Measurements from ENCODE around the gene ARHGAP25. TPM values are rescaled to one million over a fixed set of nuclear protein-coding genes. Genes with fewer than 3 reads are reported as not detected.

The ARHGAP25 gene
- total and polyA plus RNA-seq, 2 experiments from 2014 or later: 1.9 to 2.0 TPM

DNA sequence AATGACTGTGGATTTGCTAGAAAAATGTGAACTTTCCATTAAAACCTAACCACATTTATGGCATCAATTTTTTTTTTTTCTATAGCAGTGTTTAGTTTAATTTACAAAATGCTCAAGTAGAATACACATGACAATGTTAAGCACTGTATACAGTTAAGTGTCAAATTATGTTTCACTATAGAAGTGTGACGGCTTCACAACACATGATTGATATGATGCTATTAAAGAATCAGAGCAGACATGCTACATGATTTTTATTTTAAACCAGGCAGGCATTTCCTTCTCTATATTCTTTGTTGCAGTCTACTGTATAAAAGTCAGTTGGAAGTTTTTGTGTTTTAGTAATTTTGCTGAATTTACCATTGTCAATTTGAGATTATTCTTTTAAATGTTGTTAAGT is 47.6 kb upstream of the ARHGAP25 start (continued):
- TF ChIP-seq, protein P1, sequence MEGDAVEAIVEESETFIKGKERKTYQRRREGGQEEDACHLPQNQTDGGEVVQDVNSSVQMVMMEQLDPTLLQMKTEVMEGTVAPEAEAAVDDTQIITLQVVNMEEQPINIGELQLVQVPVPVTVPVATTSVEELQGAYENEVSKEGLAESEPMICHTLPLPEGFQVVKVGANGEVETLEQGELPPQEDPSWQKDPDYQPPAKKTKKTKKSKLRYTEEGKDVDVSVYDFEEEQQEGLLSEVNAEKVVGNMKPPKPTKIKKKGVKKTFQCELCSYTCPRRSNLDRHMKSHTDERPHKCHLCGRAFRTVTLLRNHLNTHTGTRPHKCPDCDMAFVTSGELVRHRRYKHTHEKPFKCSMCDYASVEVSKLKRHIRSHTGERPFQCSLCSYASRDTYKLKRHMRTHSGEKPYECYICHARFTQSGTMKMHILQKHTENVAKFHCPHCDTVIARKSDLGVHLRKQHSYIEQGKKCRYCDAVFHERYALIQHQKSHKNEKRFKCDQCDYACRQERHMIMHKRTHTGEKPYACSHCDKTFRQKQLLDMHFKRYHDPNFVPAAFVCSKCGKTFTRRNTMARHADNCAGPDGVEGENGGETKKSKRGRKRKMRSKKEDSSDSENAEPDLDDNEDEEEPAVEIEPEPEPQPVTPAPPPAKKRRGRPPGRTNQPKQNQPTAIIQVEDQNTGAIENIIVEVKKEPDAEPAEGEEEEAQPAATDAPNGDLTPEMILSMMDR (conservative IDR thresholded peaks at IDR 0.05; ENCODE audit: low read depth in 2 of 2): no peak
- no peak for TF ChIP-seq ZNF114 (CRISPR knock-in tag; IDR thresholded peaks at IDR 0.05)
- no peak for TF ChIP-seq ZNF331 (CRISPR knock-in tag; IDR thresholded peaks at IDR 0.05; ENCODE audit: low read depth)
- TF ChIP-seq EZH2phosphoT487 (IDR thresholded peaks at IDR 0.05; ENCODE audit: unreplicated experiment): no peak
- TF ChIP-seq POLR2AphosphoS5 (IDR thresholded peaks at IDR 0.05; ENCODE audit: low read depth): no peak

DNA sequence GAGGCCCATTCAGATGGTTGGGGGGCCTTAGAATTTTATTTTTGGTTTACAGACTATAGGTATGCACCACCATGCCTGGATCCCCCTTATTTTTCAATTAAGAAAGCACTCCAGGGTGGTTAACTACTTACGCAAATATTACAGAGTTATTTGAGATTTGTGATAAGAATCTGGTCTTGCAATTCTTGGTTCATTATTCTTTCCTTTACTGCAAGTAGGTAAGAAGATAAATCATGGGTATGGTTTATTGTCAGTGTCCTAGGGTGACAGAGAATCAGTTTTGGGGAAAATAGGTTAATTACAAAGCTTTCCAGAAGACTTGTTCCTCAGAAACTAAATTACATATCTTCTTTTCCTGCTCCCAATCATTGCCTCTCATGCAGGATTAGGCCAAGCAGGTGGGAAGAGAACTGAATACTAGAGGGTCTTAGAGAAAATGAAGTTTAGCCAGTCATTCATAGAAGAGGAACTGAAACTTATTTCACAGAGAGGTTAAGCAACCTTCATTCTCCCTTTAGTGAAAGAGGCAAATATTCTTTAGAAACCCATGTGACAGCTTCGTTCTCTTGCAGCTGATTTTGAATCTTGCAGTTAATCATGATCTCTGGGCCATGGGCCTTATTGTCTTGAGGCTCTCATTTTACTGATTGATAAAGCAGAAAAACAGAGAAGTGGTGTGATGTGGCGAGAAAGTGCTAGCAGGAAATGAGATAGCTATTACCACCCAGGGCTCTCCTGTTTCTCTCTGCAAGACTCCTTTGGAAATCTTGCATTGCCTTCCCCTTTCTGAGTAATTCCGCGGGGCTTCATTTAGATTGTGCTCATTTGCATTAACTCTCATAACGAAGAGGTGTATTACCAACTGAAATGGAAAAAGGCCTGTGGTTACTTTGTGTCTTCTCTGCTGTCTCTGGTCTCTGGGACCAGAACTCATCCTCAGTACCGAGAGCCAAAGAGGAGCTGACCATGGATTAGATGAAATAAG is 44.8 kb upstream of the ARHGAP25 start:
- Histone ChIP-seq H4K20me1 (replicated peaks; ENCODE audit: insufficient read depth) (no peaks in the 10 kb centered on the region), H3K27ac (ENCODE audit: low read depth) (peak overlapping the region; percentile 56; the same call in 1 of the 2 replicates), H3K27me3 (ENCODE audit: insufficient read depth) (no peaks in the 10 kb centered on the region), H3F3A (replicated peaks; ENCODE audit: low read depth) (no peaks in the 10 kb centered on the region), H3K9me2 (ENCODE audit: insufficient read depth) (peaks cover 9% of the 10 kb centered on the region; the same call in 1 of the 2 replicates), H3K4me3 (peak overlapping the region; percentile 18), H2AFZ (peak overlapping the region; percentile 58; the same call in 1 of the 2 replicates), H3K79me2 (replicated peaks; ENCODE audit: insufficient read depth) (no peaks in the 10 kb centered on the region), H3K36me3 (ENCODE audit: insufficient read depth) (no peaks in the 10 kb centered on the region), H3K4me1 (ENCODE audit: insufficient read depth) (peaks cover 27% of the 10 kb centered on the region), H3K4me2 (peak overlapping the region; percentile 62)
- TF ChIP-seq STAT1 (IDR thresholded peaks at IDR 0.05; ENCODE audit: unreplicated experiment) (no peak), JUNB (IDR thresholded peaks at IDR 0.05; ENCODE audit: unreplicated experiment) (no peak), EZH2 (IDR thresholded peaks at IDR 0.05; ENCODE audit: low read depth, unreplicated experiment) (no peak), ZNF331 (CRISPR knock-in tag; IDR thresholded peaks at IDR 0.05; ENCODE audit: low read depth) (no peak)
- TF ChIP-seq, protein P2, sequence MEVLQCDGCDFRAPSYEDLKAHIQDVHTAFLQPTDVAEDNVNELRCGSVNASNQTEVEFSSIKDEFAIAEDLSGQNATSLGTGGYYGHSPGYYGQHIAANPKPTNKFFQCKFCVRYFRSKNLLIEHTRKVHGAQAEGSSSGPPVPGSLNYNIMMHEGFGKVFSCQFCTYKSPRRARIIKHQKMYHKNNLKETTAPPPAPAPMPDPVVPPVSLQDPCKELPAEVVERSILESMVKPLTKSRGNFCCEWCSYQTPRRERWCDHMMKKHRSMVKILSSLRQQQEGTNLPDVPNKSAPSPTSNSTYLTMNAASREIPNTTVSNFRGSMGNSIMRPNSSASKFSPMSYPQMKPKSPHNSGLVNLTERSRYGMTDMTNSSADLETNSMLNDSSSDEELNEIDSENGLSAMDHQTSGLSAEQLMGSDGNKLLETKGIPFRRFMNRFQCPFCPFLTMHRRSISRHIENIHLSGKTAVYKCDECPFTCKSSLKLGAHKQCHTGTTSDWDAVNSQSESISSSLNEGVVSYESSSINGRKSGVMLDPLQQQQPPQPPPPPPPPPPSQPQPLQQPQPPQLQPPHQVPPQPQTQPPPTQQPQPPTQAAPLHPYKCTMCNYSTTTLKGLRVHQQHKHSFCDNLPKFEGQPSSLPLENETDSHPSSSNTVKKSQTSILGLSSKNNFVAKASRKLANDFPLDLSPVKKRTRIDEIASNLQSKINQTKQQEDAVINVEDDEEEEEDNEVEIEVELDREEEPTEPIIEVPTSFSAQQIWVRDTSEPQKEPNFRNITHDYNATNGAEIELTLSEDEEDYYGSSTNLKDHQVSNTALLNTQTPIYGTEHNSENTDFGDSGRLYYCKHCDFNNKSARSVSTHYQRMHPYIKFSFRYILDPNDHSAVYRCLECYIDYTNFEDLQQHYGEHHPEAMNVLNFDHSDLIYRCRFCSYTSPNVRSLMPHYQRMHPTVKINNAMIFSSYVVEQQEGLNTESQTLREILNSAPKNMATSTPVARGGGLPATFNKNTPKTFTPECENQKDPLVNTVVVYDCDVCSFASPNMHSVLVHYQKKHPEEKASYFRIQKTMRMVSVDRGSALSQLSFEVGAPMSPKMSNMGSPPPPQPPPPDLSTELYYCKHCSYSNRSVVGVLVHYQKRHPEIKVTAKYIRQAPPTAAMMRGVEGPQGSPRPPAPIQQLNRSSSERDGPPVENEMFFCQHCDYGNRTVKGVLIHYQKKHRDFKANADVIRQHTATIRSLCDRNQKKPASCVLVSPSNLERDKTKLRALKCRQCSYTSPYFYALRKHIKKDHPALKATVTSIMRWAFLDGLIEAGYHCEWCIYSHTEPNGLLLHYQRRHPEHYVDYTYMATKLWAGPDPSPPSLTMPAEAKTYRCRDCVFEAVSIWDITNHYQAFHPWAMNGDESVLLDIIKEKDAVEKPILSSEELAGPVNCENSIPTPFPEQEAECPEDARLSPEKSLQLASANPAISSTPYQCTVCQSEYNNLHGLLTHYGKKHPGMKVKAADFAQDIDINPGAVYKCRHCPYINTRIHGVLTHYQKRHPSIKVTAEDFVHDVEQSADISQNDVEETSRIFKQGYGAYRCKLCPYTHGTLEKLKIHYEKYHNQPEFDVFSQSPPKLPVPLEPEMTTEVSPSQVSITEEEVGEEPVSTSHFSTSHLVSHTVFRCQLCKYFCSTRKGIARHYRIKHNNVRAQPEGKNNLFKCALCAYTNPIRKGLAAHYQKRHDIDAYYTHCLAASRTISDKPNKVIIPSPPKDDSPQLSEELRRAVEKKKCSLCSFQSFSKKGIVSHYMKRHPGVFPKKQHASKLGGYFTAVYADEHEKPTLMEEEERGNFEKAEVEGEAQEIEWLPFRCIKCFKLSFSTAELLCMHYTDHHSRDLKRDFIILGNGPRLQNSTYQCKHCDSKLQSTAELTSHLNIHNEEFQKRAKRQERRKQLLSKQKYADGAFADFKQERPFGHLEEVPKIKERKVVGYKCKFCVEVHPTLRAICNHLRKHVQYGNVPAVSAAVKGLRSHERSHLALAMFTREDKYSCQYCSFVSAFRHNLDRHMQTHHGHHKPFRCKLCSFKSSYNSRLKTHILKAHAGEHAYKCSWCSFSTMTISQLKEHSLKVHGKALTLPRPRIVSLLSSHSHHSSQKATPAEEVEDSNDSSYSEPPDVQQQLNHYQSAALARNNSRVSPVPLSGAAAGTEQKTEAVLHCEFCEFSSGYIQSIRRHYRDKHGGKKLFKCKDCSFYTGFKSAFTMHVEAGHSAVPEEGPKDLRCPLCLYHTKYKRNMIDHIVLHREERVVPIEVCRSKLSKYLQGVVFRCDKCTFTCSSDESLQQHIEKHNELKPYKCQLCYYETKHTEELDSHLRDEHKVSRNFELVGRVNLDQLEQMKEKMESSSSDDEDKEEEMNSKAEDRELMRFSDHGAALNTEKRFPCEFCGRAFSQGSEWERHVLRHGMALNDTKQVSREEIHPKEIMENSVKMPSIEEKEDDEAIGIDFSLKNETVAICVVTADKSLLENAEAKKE (CRISPR knock-in tag; IDR thresholded peaks at IDR 0.05): no peak
- no peak for DNase-seq (ENCODE audit: low spot score)
- Mint-ChIP-seq H3K27ac (peak overlapping the region; percentile 28; the same call in 1 of the 2 replicates), H3K4me3 (no peak overlapping the region), H3K36me3 (ENCODE audit: low read depth) (peaks cover 11% of the 10 kb centered on the region; the same call in 2 of the 3 replicates), H3K4me1 (peaks cover 35% of the 10 kb centered on the region), H3K9me3 (no peaks in the 10 kb centered on the region; the same call in 2 of the 3 replicates), H3K27me3 (ENCODE audit: insufficient read depth, low read depth, poor library complexity) (no peaks in the 10 kb centered on the region)
- ATAC-seq: no peak
